ENCODE results near the gene ZER1. TPM values are rescaled to one million over a fixed set of nuclear protein-coding genes. Genes with fewer than 3 reads are reported as not detected.

ZER1 gene
- total RNA-seq, 1 donor from 2014 or later, result 36.8 TPM

DNA sequence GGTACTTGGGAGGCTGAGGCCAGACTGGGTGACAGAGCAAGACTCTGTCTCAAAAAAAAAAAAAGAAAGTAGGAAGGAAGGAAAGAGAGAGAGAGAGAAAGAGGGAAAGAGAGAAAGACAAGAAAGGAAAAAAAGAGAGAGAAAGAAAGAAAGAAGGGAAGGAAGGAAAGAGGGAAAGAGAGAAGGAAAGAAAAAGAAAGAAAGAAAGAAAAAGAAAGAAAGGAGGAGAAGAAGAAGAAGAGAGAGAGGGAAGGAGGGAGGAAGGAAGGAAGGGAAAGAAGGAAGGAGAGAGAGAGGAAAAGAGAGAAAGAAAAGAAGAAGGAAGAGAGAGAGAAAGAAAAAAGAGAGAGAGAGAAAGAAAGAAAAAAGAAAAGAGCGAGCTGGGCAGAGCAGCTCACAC lies 3.1 kb upstream of the ZER1 start:
- no peak for DNase-seq (ENCODE audit: extremely low spot score, unreplicated experiment)
- Mint-ChIP-seq H3K4me1 (ENCODE audit: unreplicated experiment) (peaks cover 10% of the 10 kb centered on the region), H3K4me3 (no peak overlapping the region), H3K9me3 (no peaks in the 10 kb centered on the region), H3K27me3 (no peaks in the 10 kb centered on the region), H3K27ac (no peak overlapping the region), H3K36me3 (no peaks in the 10 kb centered on the region)
- TF ChIP-seq, protein P1, sequence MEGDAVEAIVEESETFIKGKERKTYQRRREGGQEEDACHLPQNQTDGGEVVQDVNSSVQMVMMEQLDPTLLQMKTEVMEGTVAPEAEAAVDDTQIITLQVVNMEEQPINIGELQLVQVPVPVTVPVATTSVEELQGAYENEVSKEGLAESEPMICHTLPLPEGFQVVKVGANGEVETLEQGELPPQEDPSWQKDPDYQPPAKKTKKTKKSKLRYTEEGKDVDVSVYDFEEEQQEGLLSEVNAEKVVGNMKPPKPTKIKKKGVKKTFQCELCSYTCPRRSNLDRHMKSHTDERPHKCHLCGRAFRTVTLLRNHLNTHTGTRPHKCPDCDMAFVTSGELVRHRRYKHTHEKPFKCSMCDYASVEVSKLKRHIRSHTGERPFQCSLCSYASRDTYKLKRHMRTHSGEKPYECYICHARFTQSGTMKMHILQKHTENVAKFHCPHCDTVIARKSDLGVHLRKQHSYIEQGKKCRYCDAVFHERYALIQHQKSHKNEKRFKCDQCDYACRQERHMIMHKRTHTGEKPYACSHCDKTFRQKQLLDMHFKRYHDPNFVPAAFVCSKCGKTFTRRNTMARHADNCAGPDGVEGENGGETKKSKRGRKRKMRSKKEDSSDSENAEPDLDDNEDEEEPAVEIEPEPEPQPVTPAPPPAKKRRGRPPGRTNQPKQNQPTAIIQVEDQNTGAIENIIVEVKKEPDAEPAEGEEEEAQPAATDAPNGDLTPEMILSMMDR (conservative IDR thresholded peaks at IDR 0.05), result no peak

DNA sequence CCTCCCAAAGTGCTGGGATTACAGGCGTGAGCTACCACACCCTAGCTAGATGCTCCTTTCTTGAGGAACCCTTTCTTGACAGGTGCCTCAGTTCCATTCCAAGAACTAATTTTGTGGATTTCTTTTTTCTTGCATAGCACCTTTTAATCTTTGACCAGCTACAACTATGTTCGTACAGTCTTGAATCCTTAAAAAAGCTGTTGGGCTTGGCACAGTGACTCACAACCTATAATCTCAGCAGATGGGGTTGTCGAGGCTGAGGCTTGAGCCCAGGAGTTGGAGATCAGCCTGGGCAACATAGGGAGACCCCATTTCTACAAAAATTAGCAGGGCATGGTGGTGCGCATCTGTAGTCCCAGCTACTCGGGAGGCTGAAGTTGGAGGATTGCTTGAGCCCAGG lies 1.3 kb upstream of the ZER1 start:
- Mint-ChIP-seq H3K36me3 (no peaks in the 10 kb centered on the region), H3K27me3 (no peaks in the 10 kb centered on the region), H3K27ac (peak overlapping the region; percentile 83), H3K9me3 (no peaks in the 10 kb centered on the region), H3K4me1 (ENCODE audit: unreplicated experiment) (peaks cover 12% of the 10 kb centered on the region), H3K4me3 (peak overlapping the region; percentile 96)
- DNase-seq (ENCODE audit: extremely low spot score, unreplicated experiment), result no peak
- TF ChIP-seq, protein P1 (conservative IDR thresholded peaks at IDR 0.05), result no peak

DNA sequence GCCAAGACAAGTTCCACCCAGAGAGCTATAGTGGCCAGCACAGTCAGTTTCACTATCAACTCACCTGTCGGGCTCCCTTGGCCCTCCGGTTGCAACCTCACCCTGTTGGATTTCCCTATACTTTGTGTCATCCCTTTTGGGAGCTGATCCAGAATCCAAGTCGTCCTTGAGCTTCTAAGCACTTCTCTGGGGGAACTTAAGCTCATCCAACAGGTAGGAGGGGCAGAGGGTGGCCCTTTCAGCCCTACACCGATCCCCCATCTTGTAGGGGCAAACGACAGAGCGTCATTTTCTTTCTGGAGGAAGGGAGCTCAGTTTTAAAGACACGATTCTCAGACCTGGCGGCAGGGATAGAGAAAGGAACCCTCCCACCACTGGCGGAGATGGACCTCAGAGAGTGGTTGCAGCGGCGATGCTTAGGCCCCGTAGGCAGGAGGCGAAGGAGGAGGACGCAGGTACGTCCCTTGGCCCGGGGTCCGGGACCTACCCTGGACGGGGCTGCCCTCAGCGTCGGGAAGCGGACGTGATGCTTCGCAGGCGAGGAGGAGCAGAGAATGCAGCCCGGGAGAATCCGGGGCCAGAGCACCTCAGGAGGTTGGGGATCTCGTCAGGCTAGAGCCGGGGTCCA lies 519 bp downstream of the ZER1 start:
- Mint-ChIP-seq H3K27ac (peak overlapping the region; percentile 99), H3K4me1 (ENCODE audit: unreplicated experiment) (peaks cover 12% of the 10 kb centered on the region), H3K4me3 (peak overlapping the region; percentile 96), H3K27me3 (no peaks in the 10 kb centered on the region), H3K9me3 (no peaks in the 10 kb centered on the region), H3K36me3 (no peaks in the 10 kb centered on the region)
- TF ChIP-seq, protein P1 (conservative IDR thresholded peaks at IDR 0.05), result no peak
- no peak for DNase-seq (ENCODE audit: extremely low spot score, unreplicated experiment)

DNA sequence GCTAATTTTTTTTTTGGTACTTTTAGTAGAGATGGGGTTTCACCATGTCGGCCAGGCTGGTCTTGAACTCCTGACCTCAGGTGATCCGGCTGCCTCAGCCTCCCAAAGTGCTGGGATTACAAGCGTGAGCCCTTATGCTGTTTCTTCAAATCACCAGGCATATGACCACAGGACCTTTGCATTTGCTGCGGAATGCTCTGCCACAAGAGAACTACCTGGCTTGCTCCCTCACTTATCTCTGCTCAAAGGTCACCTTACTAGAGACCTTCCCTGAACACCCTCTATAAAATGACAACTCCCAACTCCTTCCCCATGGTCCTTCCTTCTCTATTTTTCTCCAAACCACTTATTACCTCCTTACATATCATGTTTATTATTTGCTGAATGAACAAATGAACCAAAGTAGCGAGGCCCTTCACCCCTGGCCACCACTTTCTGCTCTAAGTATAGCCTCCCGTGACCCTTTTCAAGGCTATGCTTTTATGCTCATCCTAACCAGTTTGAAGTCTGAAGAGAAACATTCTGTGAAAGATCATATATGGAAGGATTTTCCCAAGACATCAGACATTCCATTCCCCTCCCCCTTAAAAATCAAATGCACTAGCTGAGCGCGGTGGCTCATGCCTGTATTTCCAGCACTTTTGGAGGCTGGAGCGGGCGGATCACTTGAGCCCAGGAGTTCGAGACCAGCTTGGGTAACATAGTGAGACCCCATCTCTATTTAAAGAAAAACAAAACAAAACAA lies 1.3 kb downstream of the ZER1 start:
- DNase-seq (ENCODE audit: extremely low spot score, unreplicated experiment), result no peak
- H3K36me3 Mint-ChIP-seq, result no peaks in the 10 kb centered on the region
- H3K27me3 Mint-ChIP-seq, result no peaks in the 10 kb centered on the region
- peak overlapping the region; percentile 99 for H3K27ac Mint-ChIP-seq
- peak overlapping the region; percentile 96 for H3K4me3 Mint-ChIP-seq
- peaks cover 12% of the 10 kb centered on the region for H3K4me1 Mint-ChIP-seq (ENCODE audit: unreplicated experiment)
- TF ChIP-seq, protein P1 (conservative IDR thresholded peaks at IDR 0.05), result no peak
- H3K9me3 Mint-ChIP-seq, result no peaks in the 10 kb centered on the region

DNA sequence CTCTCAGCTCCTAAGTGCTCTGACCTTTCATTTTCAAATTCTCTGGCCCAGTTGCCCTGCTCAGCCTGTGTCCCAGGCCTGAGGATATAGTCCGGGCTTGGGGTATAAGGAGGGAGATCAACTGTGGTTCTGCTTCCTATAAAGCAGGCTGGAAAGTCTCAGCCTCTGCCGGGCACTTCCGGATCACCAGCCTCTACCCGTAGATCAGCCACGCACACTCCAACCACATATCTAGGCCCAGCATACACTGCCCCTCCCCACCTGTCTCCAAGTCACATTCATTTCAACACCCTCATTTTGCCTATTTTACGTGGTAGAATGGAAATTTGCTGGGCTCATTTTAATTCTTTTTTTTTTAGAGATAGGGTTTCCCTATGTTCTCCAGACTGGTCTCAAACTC lies 3.1 kb downstream of the ZER1 start:
- TF ChIP-seq, protein P1 (conservative IDR thresholded peaks at IDR 0.05), result no peak

More for the DNA sequence above, 3.1 kb downstream of the ZER1 start:
- Mint-ChIP-seq H3K4me1 (ENCODE audit: unreplicated experiment) (peaks cover 12% of the 10 kb centered on the region), H3K9me3 (no peaks in the 10 kb centered on the region), H3K4me3 (no peak overlapping the region), H3K36me3 (no peaks in the 10 kb centered on the region), H3K27me3 (no peaks in the 10 kb centered on the region), H3K27ac (no peak overlapping the region)
- no peak for DNase-seq (ENCODE audit: extremely low spot score, unreplicated experiment)
